Neuronal stem cell (in vitro differentiated cells): ENCODE data around the gene CATSPER3.

ENCODE experiments used
- DNase-seq: peaks from one replicate; pipeline ENCODE4 v3.0.0-alpha.2; 2013; ENCODE audit warnings: low spot score
- H2AFZ ChIP-seq: one replicate; pipeline ENCODE4 v1.6.1; 2013; ENCODE audit warnings: mild to moderate bottlenecking, low read length, inconsistent platforms
- H2AK5ac ChIP-seq: 2 replicates; pipeline ENCODE4 v1.6.1; 2013; ENCODE audit warnings: low read depth, mild to moderate bottlenecking, inconsistent platforms, low read length, moderate library complexity, mixed read lengths
- H2BK120ac ChIP-seq: 2 replicates; pipeline ENCODE4 v1.6.1; 2013; ENCODE audit warnings: low read depth, mild to moderate bottlenecking, inconsistent platforms, low read length, moderate library complexity, mixed read lengths
- H2BK12ac ChIP-seq: one replicate; pipeline ENCODE4 v1.6.1; 2013; ENCODE audit warnings: low read length, inconsistent platforms
- H2BK15ac ChIP-seq: 2 replicates; pipeline ENCODE4 v1.6.1; 2013; ENCODE audit warnings: mild to moderate bottlenecking, low read length, inconsistent platforms, mixed read lengths
- H2BK5ac ChIP-seq: one replicate; pipeline ENCODE4 v1.6.1; 2013; ENCODE audit warnings: inconsistent platforms, mild to moderate bottlenecking, low read length, moderate library complexity
- H3K14ac ChIP-seq: one replicate; pipeline ENCODE4 v1.6.1; 2013; ENCODE audit warnings: low read length, inconsistent platforms
- H3K18ac ChIP-seq: 2 replicates; pipeline ENCODE4 v1.6.1; 2013; ENCODE audit warnings: low read length, inconsistent platforms
- H3K23ac ChIP-seq: 2 replicates; pipeline ENCODE4 v1.6.1; 2013; ENCODE audit warnings: low read depth, mild to moderate bottlenecking, mixed read lengths, low read length, inconsistent platforms; ENCODE audit not compliant: poor library complexity
- H3K27ac ChIP-seq: replicated peaks from 3 replicates; pipeline ENCODE4 v1.5.1; 2013; ENCODE audit warnings: low read length, inconsistent platforms
- H3K27me3 ChIP-seq, 3 experiments: 2 replicates each; pipeline ENCODE4 v1.6.1; 2013; ENCODE audit warnings: low read length in 3 of 3, mild to moderate bottlenecking in 2 of 3, inconsistent platforms in 1 of 3, low read depth in 1 of 3, mixed read lengths in 1 of 3, moderate library complexity in 1 of 3; ENCODE audit not compliant: control insufficient read depth in 3 of 3, insufficient read depth in 3 of 3
- H3K36me3 ChIP-seq, 2 donors: replicated peaks in 1 of 2; 2 replicates each; pipeline ENCODE4 v1.6.1; 2013; ENCODE audit warnings: low read length in 2 of 2; ENCODE audit not compliant: control insufficient read depth in 2 of 2, insufficient read depth in 2 of 2
- H3K4ac ChIP-seq: 2 replicates; pipeline ENCODE4 v1.6.1; 2013; ENCODE audit warnings: inconsistent platforms, mild to moderate bottlenecking, low read length, moderate library complexity
- H3K4me1 ChIP-seq, 2 donors: 1 replicate in 1 of 2; 2 replicates in 1 of 2; pipeline ENCODE4 v1.6.1; 2013; ENCODE audit warnings: low read length in 2 of 2, low read depth in 1 of 2; ENCODE audit not compliant: control insufficient read depth in 2 of 2, insufficient read depth in 1 of 2
- H3K4me2 ChIP-seq: one replicate; pipeline ENCODE4 v1.6.1; 2013; ENCODE audit warnings: mild to moderate bottlenecking, low read length, inconsistent platforms; ENCODE audit not compliant: insufficient read depth, poor library complexity, severe bottlenecking
- H3K4me3 ChIP-seq, 2 donors: 2 replicates each; pipeline ENCODE4 v1.5.1; 2013; ENCODE audit warnings: low read length in 2 of 2, mild to moderate bottlenecking in 2 of 2, inconsistent platforms in 1 of 2, moderate library complexity in 1 of 2
- H3K79me1 ChIP-seq: one replicate; pipeline ENCODE4 v1.6.1; 2013; ENCODE audit warnings: low read depth, mild to moderate bottlenecking, inconsistent platforms, low read length, moderate library complexity
- H3K9ac ChIP-seq: one replicate; pipeline ENCODE4 v1.6.1; 2013; ENCODE audit warnings: mild to moderate bottlenecking, low read depth, low read length, inconsistent platforms; ENCODE audit not compliant: poor library complexity
- H3K9me3 ChIP-seq, 2 donors: replicated peaks in 1 of 2; 2 replicates each; pipeline versions ENCODE3 to v1.6.1; 2013; ENCODE audit warnings: low read length in 2 of 2, mild to moderate bottlenecking in 2 of 2, inconsistent platforms in 1 of 2, low read depth in 1 of 2, mixed read lengths in 1 of 2, moderate library complexity in 1 of 2; ENCODE audit not compliant: control insufficient read depth in 2 of 2, insufficient read depth in 1 of 2
- H4K8ac ChIP-seq: one replicate; pipeline ENCODE4 v1.6.1; 2013; ENCODE audit warnings: low read depth, mild to moderate bottlenecking, inconsistent platforms, low read length, moderate library complexity
- H4K91ac ChIP-seq: one replicate; pipeline ENCODE4 v1.6.1; 2013; ENCODE audit warnings: low read length, low read depth, mild to moderate bottlenecking, inconsistent platforms; ENCODE audit not compliant: poor library complexity
- WGBS, 2 donors: extraction: QIAGEN DNeasy Blood & Tissue Kit; methylation state at CpG; one replicate each; pipeline ENCODE4 v1.1.7; 2013; ENCODE audit warnings: missing lambda C conversion rate in 2 of 2, mixed read lengths in 1 of 2; ENCODE audit not compliant: insufficient read length in 2 of 2, insufficient replicate concordance in 1 of 2; ENCODE audit errors: extremely low coverage in 2 of 2; 5-methylcytosine and 5-hydroxymethylcytosine counted together

Gene CATSPER3

DNA sequence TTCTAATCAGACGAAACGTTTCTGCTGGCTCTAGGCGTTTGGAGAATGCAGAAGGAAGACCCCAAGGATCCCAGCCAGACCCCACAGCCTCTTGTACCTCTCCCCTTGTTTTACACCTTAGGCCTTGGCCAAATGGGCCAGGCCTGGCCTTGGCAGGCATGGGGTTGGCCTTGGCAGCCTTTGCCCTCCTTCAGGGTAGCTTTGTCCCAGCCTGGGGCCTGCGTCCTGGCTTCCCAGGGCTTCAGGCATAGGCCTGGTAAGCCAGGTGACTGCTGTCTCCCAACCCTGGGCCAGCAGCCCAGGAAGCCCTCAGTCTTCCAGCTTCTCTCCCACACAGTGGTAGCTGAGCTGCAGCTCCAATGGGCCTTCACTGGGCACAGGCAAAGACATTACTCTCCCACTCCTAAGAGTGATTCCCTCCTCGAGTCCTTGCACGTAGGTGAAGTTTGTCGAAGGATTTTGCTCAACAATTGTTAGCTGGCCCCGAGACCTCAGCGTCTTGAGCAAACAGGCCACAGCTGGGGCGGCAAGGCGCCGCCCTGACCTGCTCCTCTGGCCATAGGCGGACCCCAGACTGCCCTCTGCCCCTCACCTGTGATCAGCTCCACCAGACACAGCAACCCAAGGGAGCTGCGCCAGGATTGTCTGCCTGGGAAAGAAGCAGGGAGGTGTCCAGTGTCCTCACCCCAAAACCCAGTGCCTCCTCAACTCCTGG is 67.4 kb downstream of the CATSPER3 start:
- H3K9me3 ChIP-seq, result peaks cover 0 to 2% of the 10 kb centered on the region in 2 donors
- no peak overlapping the region for H2BK5ac ChIP-seq
- H4K91ac ChIP-seq, result no peak overlapping the region
- peak overlapping the region; percentile 42 for H3K14ac ChIP-seq
- no peak overlapping the region for H2BK120ac ChIP-seq
- peak overlapping the region; percentile 52 for H2BK15ac ChIP-seq
- H3K79me1 ChIP-seq, result no peaks in the 10 kb centered on the region
- H3K4me3 ChIP-seq, result no peak overlapping the region
- no peak overlapping the region for H2BK12ac ChIP-seq
- WGBS, 2 donors, result no CpG with 5 or more reads among the region's 14 CpGs
- no peaks in the 10 kb centered on the region for H3K36me3 ChIP-seq
- H4K8ac ChIP-seq, result no peak overlapping the region
- H3K27ac ChIP-seq, result no peak overlapping the region
- no peak overlapping the region for H2AFZ ChIP-seq
- peak overlapping the region; percentile 2 for H3K18ac ChIP-seq
- H3K4ac ChIP-seq, result no peak overlapping the region
- peak overlapping the region; percentile 85 for H3K4me2 ChIP-seq
- peaks cover 3 to 8% of the 10 kb centered on the region in 2 donors for H3K4me1 ChIP-seq
- H2AK5ac ChIP-seq, result no peak overlapping the region
- H3K27me3 ChIP-seq, result peaks cover 69 to 98% (median 93%) of the 10 kb centered on the region in 3 experiments
- peak overlapping the region; percentile 19 for H3K23ac ChIP-seq
- DNase-seq, result no peak
- no peak overlapping the region for H3K9ac ChIP-seq

DNA sequence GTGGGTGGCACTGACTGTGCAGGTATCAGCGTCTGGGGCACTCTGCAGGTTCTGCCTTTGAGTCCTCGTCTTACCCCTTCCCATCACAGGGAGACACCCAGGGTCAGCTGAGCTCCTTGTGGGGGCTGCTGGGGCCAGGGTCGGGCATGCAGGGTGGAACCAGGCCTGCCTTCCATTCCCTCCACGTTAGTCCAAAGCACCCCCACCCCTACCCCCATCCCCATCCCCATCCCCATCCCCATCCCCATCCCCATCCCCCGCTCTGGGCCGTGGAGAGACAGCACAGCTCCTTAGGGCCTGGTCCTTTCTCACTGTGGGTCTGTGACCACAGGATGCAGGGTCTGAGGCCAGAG is 67.9 kb downstream of the CATSPER3 start:
- H2BK5ac ChIP-seq, result no peak overlapping the region
- H3K18ac ChIP-seq, result peak overlapping the region; percentile 2
- H2AK5ac ChIP-seq, result no peak overlapping the region
- H3K14ac ChIP-seq, result peak overlapping the region; percentile 42
- no peak overlapping the region for H2BK12ac ChIP-seq
- no peak overlapping the region for H3K4me2 ChIP-seq
- no peak overlapping the region for H3K27ac ChIP-seq
- no CpG with 5 or more reads among the region's 6 CpGs for WGBS, 2 donors
- H3K9ac ChIP-seq, result no peak overlapping the region
- peaks cover 0 to 2% of the 10 kb centered on the region in 2 donors for H3K9me3 ChIP-seq
- no peak overlapping the region for H4K91ac ChIP-seq
- H3K23ac ChIP-seq, result no peak overlapping the region
- H2BK120ac ChIP-seq, result no peak overlapping the region
- no peak overlapping the region for H3K4me3 ChIP-seq
- H2BK15ac ChIP-seq, result no peak overlapping the region
- no peak overlapping the region for H4K8ac ChIP-seq
- H3K4ac ChIP-seq, result no peak overlapping the region
- H3K27me3 ChIP-seq, result peaks cover 70 to 98% (median 93%) of the 10 kb centered on the region in 3 experiments
- no peak for DNase-seq
- H3K79me1 ChIP-seq, result no peaks in the 10 kb centered on the region
- H3K36me3 ChIP-seq, result no peaks in the 10 kb centered on the region
- peaks cover 3 to 11% of the 10 kb centered on the region in 2 donors for H3K4me1 ChIP-seq
- H2AFZ ChIP-seq, result no peak overlapping the region

DNA sequence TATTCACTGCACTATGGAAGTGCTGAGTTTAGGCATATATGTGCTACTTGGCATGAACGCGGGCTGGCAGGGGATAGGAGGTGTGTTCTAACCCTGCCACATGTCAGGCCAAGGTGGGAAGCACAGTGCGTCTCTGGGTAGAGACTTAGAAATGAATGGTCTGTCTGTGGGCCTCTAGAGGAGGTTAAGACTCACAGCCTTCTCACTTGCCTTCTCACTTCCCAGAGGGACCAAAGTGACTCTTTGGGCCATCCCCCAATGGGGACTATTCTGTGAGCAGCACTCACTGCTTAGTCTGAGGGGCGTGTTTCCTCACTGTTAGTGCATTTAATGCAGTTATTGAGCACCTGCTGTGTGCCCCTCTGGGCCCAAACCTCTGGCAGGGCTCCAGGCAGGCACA is 68.7 kb downstream of the CATSPER3 start:
- Histone ChIP-seq H2BK12ac (no peak overlapping the region), H3K9me3 (peaks cover 0 to 2% of the 10 kb centered on the region in 2 donors), H3K4ac (no peak overlapping the region), H4K8ac (no peak overlapping the region), H3K14ac (no peak overlapping the region), H3K4me2 (no peak overlapping the region), H3K9ac (no peak overlapping the region), H2BK120ac (no peak overlapping the region), H3K23ac (no peak overlapping the region), H3K27me3 (peaks cover 69 to 98% (median 93%) of the 10 kb centered on the region in 3 experiments), H3K79me1 (no peaks in the 10 kb centered on the region), H3K18ac (no peak overlapping the region), H3K4me3 (no peak overlapping the region), H3K27ac (no peak overlapping the region), H4K91ac (no peak overlapping the region), H2BK5ac (no peak overlapping the region), H3K36me3 (no peaks in the 10 kb centered on the region), H3K4me1 (peaks cover 3 to 10% of the 10 kb centered on the region in 2 donors), H2BK15ac (no peak overlapping the region), H2AK5ac (no peak overlapping the region), H2AFZ (no peak overlapping the region)
- DNase-seq, result no peak
- no CpG with 5 or more reads among the region's 4 CpGs for WGBS, 2 donors

DNA sequence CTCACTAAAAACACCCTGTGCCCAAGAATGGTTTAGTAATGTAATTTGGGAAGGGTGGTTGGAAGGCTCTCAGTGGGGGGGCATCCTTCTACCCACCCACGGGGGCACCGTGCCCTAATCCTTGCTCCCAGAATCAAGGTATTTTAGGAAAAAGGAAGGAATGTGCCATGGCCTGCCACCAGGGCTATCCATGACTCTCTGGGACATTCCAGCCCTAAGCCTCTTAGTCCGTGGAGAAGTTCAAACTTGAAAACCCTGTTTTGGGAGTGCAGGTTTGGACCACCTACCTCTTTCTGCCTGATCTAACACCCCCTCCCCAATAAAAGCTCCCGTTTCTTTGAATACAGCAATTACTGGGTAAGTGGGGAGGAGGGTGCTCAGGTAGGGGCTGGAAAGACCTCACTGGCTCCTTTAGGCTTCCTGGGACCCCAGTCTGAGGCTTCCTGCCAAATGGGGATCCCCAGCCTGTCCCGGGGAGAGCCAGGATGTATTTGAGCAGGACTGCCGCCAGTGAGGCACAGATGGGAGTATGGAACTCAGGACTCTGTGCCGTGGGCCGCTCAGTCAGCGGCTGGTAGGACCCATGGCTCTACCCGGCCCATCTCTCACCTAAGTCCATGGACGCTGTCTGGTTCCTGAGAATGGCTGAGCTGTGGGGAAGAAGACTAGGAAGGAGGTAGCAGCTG is 70.0 kb downstream of the CATSPER3 start:
- Histone ChIP-seq H3K9ac (no peak overlapping the region), H4K8ac (no peak overlapping the region), H3K23ac (no peak overlapping the region), H2BK5ac (no peak overlapping the region), H2AK5ac (no peak overlapping the region), H3K27me3 (peaks cover 68 to 98% (median 97%) of the 10 kb centered on the region in 3 experiments), H3K4me3 (no peak overlapping the region), H3K4ac (no peak overlapping the region), H2BK120ac (no peak overlapping the region), H2BK12ac (no peak overlapping the region), H2AFZ (no peak overlapping the region), H2BK15ac (no peak overlapping the region), H3K27ac (no peak overlapping the region), H3K79me1 (no peaks in the 10 kb centered on the region), H3K9me3 (peaks cover 0 to 2% of the 10 kb centered on the region in 2 donors), H3K36me3 (no peaks in the 10 kb centered on the region), H3K4me2 (no peak overlapping the region), H3K14ac (no peak overlapping the region), H3K18ac (peak overlapping the region; percentile 16), H3K4me1 (peaks cover 3 to 10% of the 10 kb centered on the region in 2 donors), H4K91ac (no peak overlapping the region)
- no CpG with 5 or more reads among the region's 11 CpGs for WGBS, 2 donors
- DNase-seq, result no peak
